Mesothelial cell of epicardium (in vitro differentiated cells): ENCODE results near the gene PDIA6. TPM values are rescaled to one million over a fixed set of nuclear protein-coding genes. Genes with fewer than 3 reads are reported as not detected.

Source experiments
- DNase-seq, 2 experiments: peaks; one replicate each; pipeline ENCODE4 v3.0.0; 2021; ENCODE audit warnings: low spot score in 2 of 2; ENCODE audit not compliant: unreplicated experiment in 2 of 2
- H3K27ac Mint-ChIP-seq: 2 replicates; pipeline ENCODE4 v1.8.0; 2021; ENCODE audit warnings: mixed read lengths
- H3K27me3 Mint-ChIP-seq: 2 replicates; pipeline ENCODE4 v1.8.0; 2021; ENCODE audit warnings: low read depth, mixed read lengths
- H3K36me3 Mint-ChIP-seq: 2 replicates; pipeline ENCODE4 v1.8.0; 2021; ENCODE audit warnings: mixed read lengths
- H3K4me1 Mint-ChIP-seq: 2 replicates; pipeline ENCODE4 v1.8.0; 2021; ENCODE audit warnings: mixed read lengths
- H3K4me3 Mint-ChIP-seq: 2 replicates; pipeline ENCODE4 v1.8.0; 2021; ENCODE audit warnings: mild to moderate bottlenecking, moderate library complexity, mixed read lengths
- H3K9me3 Mint-ChIP-seq: 2 replicates; pipeline ENCODE4 v1.8.0; 2021; ENCODE audit warnings: mixed read lengths
- total RNA-seq: library from RNA; stranded (reverse); gene quantifications from 3 replicates; pipeline ENCODE4 v1.2.1, GENCODE V29; 2021
- TF ChIP-seq, protein P1 (sequence below): fragments of 200-600 bp; sonication (generic); IDR thresholded peaks from one replicate; pipeline ENCODE4 v1.5.0; 2021; ENCODE audit warnings: antibody characterized with exemption; ENCODE audit not compliant: unreplicated experiment

Gene PDIA6
- total RNA-seq, 1 donor from 2014 or later: 201 TPM

DNA sequence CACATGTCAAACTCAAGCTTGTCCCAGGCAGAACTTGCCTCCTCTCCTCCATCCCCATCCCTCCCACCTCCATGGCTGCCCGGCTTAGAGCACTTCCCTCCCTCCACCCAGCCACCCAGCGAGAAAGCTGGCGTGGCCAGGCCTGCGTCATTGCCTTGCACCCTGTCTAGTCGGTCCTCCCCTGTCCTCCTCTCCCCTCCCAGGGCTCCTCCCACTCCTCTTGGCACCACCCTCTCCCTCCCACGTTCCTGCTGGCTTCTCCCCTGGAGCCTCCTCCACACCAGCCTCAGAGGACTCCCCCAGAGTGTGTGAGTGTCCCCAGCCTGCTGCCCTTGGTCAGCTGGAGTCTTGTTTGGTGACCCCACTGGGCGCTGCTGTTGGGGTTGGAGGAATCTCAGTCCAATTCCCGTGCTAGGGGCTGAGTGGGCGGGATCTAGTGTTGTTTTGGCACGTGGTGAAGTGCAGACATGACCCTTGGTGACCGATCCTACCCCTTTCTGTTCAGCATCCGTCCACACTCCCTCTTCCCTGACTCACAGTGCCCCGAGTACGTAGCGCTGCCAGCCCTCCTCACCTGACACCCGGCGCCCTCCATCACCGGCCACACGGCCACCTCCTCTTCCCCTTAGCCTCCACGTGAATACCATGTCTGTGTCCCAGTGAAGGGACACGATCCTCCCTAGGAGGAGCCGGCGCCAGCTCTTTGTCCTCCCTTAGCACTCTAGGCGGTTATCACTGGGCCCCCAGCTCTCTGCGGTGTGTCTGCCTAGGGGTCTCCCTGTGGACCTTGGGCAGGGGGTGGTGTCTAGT is 49.7 kb downstream of the PDIA6 start:
- Mint-ChIP-seq H3K4me1 (no peaks in the 10 kb centered on the region), H3K27ac (no peak overlapping the region), H3K4me3 (no peak overlapping the region), H3K9me3 (no peaks in the 10 kb centered on the region), H3K27me3 (no peaks in the 10 kb centered on the region), H3K36me3 (no peaks in the 10 kb centered on the region)
- DNase-seq: no peak
- TF ChIP-seq, protein P1, sequence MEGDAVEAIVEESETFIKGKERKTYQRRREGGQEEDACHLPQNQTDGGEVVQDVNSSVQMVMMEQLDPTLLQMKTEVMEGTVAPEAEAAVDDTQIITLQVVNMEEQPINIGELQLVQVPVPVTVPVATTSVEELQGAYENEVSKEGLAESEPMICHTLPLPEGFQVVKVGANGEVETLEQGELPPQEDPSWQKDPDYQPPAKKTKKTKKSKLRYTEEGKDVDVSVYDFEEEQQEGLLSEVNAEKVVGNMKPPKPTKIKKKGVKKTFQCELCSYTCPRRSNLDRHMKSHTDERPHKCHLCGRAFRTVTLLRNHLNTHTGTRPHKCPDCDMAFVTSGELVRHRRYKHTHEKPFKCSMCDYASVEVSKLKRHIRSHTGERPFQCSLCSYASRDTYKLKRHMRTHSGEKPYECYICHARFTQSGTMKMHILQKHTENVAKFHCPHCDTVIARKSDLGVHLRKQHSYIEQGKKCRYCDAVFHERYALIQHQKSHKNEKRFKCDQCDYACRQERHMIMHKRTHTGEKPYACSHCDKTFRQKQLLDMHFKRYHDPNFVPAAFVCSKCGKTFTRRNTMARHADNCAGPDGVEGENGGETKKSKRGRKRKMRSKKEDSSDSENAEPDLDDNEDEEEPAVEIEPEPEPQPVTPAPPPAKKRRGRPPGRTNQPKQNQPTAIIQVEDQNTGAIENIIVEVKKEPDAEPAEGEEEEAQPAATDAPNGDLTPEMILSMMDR: no peak

DNA sequence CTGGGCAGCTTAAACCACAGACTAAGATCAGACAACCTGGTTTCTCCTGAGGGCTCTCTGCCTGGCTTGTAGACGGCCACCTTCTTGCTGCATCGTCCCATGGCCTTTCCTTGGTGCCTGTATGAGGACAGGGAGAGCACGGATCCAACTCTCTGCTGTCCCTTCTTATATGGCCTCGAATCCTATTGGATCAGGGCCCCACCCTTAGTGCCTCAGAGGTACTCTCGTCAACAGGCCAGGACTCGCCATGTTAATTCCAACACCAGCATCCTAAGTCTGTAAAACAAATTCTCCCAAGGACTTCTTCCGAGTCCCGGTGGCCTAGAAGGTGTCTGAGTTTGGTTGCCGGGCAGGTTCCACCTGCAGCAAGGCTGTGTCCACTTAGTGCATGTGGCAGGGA is 51.0 kb downstream of the PDIA6 start:
- Mint-ChIP-seq H3K9me3 (no peaks in the 10 kb centered on the region), H3K4me3 (no peak overlapping the region), H3K36me3 (no peaks in the 10 kb centered on the region), H3K27me3 (no peaks in the 10 kb centered on the region), H3K27ac (no peak overlapping the region), H3K4me1 (no peaks in the 10 kb centered on the region)
- TF ChIP-seq, protein P1: no peak
- no peak for DNase-seq

DNA sequence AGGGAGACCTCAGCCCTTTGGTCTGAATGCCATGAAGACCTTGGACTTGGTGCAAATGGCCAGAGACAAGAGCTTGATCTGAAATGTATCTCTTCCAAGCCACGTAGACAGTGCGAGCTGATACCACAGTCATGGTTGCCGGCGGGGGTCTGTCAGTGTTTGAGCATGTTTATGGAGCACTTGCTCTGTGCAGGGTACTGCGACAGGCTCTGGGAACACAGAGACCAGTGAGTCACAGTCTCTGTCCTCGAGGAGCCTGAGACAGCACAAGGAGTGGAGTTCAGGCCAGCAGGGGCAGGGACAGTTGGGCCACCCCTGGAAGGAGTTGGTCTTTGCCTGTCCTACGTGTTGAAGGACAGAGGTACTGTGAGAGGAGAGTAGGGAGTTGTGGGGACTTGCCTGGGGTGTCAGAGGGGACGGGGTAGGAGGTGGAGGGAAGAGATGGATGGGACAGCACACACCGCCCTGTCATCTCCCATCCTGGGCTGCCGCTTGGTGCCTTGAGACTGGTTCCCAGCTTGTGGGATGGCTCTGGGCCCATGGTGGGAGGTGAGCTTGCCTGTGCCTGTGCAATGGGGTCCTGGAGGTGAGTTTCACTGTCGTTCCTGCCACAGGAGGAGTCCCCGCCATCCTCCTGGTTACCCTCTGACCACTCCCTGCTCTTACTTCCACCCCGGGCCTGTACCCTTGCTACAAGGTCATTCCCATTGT is 51.6 kb downstream of the PDIA6 start:
- no peaks in the 10 kb centered on the region for H3K4me1 Mint-ChIP-seq
- no peaks in the 10 kb centered on the region for H3K27me3 Mint-ChIP-seq
- no peak for DNase-seq
- TF ChIP-seq, protein P1: no peak
- H3K27ac Mint-ChIP-seq: no peak overlapping the region
- no peaks in the 10 kb centered on the region for H3K9me3 Mint-ChIP-seq
- no peaks in the 10 kb centered on the region for H3K36me3 Mint-ChIP-seq
- H3K4me3 Mint-ChIP-seq: no peak overlapping the region

DNA sequence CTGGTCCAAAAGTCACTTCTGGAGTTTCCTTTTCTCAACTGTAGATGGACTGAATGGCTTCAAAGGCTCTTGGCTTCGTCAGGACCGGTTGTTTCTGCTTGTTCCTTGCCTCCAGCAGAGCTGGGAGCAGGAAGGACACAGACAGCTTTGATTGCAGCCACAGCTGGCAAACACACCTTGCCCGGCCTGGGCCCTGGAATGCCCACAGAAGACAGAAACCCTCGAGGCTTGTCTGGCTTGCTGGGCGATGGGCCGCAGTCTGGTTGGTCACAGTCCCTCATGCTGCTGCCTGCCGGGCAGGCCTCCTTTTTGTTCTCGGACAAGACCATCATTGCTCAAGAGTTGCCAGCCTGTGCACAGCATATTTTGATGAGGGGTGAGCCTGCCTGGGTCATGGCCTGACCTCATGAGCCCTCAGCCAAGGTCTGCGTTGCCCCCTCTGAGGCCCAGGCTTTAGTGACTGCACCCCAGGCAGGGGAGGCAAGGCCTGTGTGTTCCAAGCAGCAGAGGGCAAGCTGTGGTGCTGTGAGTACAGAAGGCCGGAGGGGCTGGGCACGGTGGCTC is 53.4 kb downstream of the PDIA6 start:
- H3K4me1 Mint-ChIP-seq: no peaks in the 10 kb centered on the region
- H3K9me3 Mint-ChIP-seq: no peaks in the 10 kb centered on the region
- TF ChIP-seq, protein P1: no peak
- H3K27me3 Mint-ChIP-seq: no peaks in the 10 kb centered on the region
- no peak overlapping the region for H3K27ac Mint-ChIP-seq
- DNase-seq: no peak
- no peaks in the 10 kb centered on the region for H3K36me3 Mint-ChIP-seq
- no peak overlapping the region for H3K4me3 Mint-ChIP-seq

DNA sequence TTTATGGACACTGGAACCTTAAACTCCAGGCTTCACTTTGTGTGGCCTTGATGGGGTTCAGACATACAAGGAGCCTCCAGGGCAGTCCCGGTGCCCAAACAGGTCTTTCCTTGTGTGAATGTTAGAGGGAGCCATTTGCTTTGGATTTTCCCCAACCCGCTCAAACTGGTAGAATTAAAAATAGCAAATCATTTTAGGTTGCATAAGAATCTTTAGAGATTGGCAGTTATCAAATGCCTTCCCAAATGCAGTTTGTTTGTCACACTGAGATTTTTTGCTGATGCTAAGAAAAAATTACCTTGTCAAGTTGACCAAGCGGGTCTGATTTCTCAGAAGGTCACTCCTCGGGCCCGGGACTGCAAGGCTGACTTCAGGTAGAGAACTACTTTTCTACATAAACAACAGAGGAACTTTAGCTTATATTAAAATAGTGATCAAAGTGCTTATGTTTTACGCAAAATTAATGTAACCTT is 54.7 kb downstream of the PDIA6 start:
- no peak overlapping the region for H3K27ac Mint-ChIP-seq

More for the DNA sequence above, 54.7 kb downstream of the PDIA6 start:
- Mint-ChIP-seq H3K36me3 (no peaks in the 10 kb centered on the region), H3K4me1 (no peaks in the 10 kb centered on the region), H3K9me3 (no peaks in the 10 kb centered on the region), H3K4me3 (no peak overlapping the region), H3K27me3 (no peaks in the 10 kb centered on the region)
- TF ChIP-seq, protein P1: no peak
- no peak for DNase-seq
